Mesothelial cell of epicardium (in vitro differentiated cells): Measurements from ENCODE around the gene TRMT2A. TPM values are rescaled to one million over a fixed set of nuclear protein-coding genes. Genes with fewer than 3 reads are reported as not detected.

Source experiments
- DNase-seq, 2 experiments: peaks; one replicate each; pipeline ENCODE4 v3.0.0; 2021; ENCODE audit warnings: low spot score in 2 of 2; ENCODE audit not compliant: unreplicated experiment in 2 of 2
- H3K27ac Mint-ChIP-seq: 2 replicates; pipeline ENCODE4 v1.8.0; 2021; ENCODE audit warnings: mixed read lengths
- H3K27me3 Mint-ChIP-seq: 2 replicates; pipeline ENCODE4 v1.8.0; 2021; ENCODE audit warnings: low read depth, mixed read lengths
- H3K36me3 Mint-ChIP-seq: 2 replicates; pipeline ENCODE4 v1.8.0; 2021; ENCODE audit warnings: mixed read lengths
- H3K4me1 Mint-ChIP-seq: 2 replicates; pipeline ENCODE4 v1.8.0; 2021; ENCODE audit warnings: mixed read lengths
- H3K4me3 Mint-ChIP-seq: 2 replicates; pipeline ENCODE4 v1.8.0; 2021; ENCODE audit warnings: mild to moderate bottlenecking, moderate library complexity, mixed read lengths
- H3K9me3 Mint-ChIP-seq: 2 replicates; pipeline ENCODE4 v1.8.0; 2021; ENCODE audit warnings: mixed read lengths
- microRNA-seq: library from miRNA; unstranded; fragments of <30 nt; microRNA quantifications from one replicate; pipeline ENCODE4 v1.2.0, GENCODE V29; 2021; ENCODE audit warnings: inconsistent platforms, mixed read lengths
- total RNA-seq: library from RNA; stranded (reverse); gene quantifications from 3 replicates; pipeline ENCODE4 v1.2.1, GENCODE V29; 2021
- TF ChIP-seq, protein P1 (sequence below): fragments of 200-600 bp; sonication (generic); IDR thresholded peaks from one replicate; pipeline ENCODE4 v1.5.0; 2021; ENCODE audit warnings: antibody characterized with exemption; ENCODE audit not compliant: unreplicated experiment

The TRMT2A gene
- total RNA-seq, 1 donor from 2014 or later: 76.0 TPM

- TF ChIP-seq, protein P1, sequence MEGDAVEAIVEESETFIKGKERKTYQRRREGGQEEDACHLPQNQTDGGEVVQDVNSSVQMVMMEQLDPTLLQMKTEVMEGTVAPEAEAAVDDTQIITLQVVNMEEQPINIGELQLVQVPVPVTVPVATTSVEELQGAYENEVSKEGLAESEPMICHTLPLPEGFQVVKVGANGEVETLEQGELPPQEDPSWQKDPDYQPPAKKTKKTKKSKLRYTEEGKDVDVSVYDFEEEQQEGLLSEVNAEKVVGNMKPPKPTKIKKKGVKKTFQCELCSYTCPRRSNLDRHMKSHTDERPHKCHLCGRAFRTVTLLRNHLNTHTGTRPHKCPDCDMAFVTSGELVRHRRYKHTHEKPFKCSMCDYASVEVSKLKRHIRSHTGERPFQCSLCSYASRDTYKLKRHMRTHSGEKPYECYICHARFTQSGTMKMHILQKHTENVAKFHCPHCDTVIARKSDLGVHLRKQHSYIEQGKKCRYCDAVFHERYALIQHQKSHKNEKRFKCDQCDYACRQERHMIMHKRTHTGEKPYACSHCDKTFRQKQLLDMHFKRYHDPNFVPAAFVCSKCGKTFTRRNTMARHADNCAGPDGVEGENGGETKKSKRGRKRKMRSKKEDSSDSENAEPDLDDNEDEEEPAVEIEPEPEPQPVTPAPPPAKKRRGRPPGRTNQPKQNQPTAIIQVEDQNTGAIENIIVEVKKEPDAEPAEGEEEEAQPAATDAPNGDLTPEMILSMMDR: no peak
- no peaks in the 10 kb centered on the region for H3K27me3 Mint-ChIP-seq
- no peaks in the 10 kb centered on the region for H3K9me3 Mint-ChIP-seq
- no peak overlapping the region for H3K27ac Mint-ChIP-seq
- H3K36me3 Mint-ChIP-seq: peaks cover 4% of the 10 kb centered on the region
- DNase-seq: no peak
- no peak overlapping the region for H3K4me3 Mint-ChIP-seq
- peaks cover 4% of the 10 kb centered on the region for H3K4me1 Mint-ChIP-seq
Observed at GRCh38 chr22:20062043-20062765, 54.8 kb downstream of the TRMT2A start.

Small RNA genes within 50 kb of the gene (microRNA-seq; reads per million reads assigned to microRNA genes)
- gene MIR6816: not detected

Other genes starting within 250 kb of the TRMT2A start
- 87.8 to 93.5 TPM (median 93.5 TPM) in 3 replicates for gene COMT, start 175.5 kb downstream of the TRMT2A start, total RNA-seq
- 21.0 to 23.2 TPM (median 22.9 TPM) in 3 replicates for gene TXNRD2, start 175.4 kb downstream of the TRMT2A start, total RNA-seq
- gene ARVCF, start 100.4 kb downstream of the TRMT2A start, total RNA-seq: 38.4 to 43.8 TPM (median 41.2 TPM) in 3 replicates
- gene TANGO2, start 96.1 kb downstream of the TRMT2A start, total RNA-seq: 13.4 to 17.5 TPM (median 15.6 TPM) in 3 replicates
- gene DGCR8, start 37.0 kb downstream of the TRMT2A start, total RNA-seq: 69.4 to 72.3 TPM (median 71.5 TPM) in 3 replicates
- gene RANBP1, start 1.1 kb downstream of the TRMT2A start, total RNA-seq: 154 to 155 TPM (median 154 TPM) in 3 replicates
- 82.4 to 86.2 TPM (median 82.4 TPM) in 3 replicates for gene ZDHHC8, start 14.6 kb upstream of the TRMT2A start, total RNA-seq
- not detected in 3 replicates for gene CCDC188, start 33.8 kb upstream of the TRMT2A start, total RNA-seq
- gene RTN4R, start 151.1 kb upstream of the TRMT2A start, total RNA-seq: 8.9 to 10.0 TPM (median 9.5 TPM) in 3 replicates
- gene DGCR6L, start 202.8 kb upstream of the TRMT2A start, total RNA-seq: 38.7 to 40.1 TPM (median 38.7 TPM) in 3 replicates